Endothelial cell of umbilical vein (primary cell): ENCODE results near the gene ANGPTL4. TPM values are rescaled to one million over a fixed set of nuclear protein-coding genes. Genes with fewer than 3 reads are reported as not detected.

Experiments used
- BruUV-seq: library from RNA; stranded (reverse); fragments of 400-500 nt; replicated peaks from 2 replicates; lab custom pipeline; 2021; lab: Mats Ljungman, UMichigan
- CTCF ChIA-PET: fragments of 300-600, 350-600 bp; sonication (Branson Sonifier 250); formaldehyde crosslinking; loops from one replicate; lab custom pipeline; 2021; ENCODE audit warnings: antibody characterized with exemption, inconsistent platforms; lab: Charles Lee
- POLR2A ChIA-PET: fragments of 300-600, 350-600 bp; sonication (Branson Sonifier 250); formaldehyde crosslinking; loops from one replicate; lab custom pipeline; 2021; ENCODE audit warnings: antibody characterized with exemption, inconsistent platforms; lab: Charles Lee
- DNase-seq: peaks from one replicate; pipeline ENCODE4 v3.0.0-alpha.2; 2011; ENCODE audit warnings: low read depth, low spot score
- FAIRE-seq: peaks from 2 replicates; lab custom pipeline; 2011; peaks lifted over from hg19 to GRCh38; lab: Jason Lieb, UNC
- H2AFZ ChIP-seq: 2 replicates; pipeline ENCODE4 v1.6.0; 2012; ENCODE audit warnings: low read depth, low read length, control low read depth, inconsistent platforms
- H3K27ac ChIP-seq: 2 replicates; pipeline ENCODE4 v1.5.1; 2011; ENCODE audit warnings: low read depth, mild to moderate bottlenecking, control low read depth, low read length, moderate library complexity; ENCODE audit not compliant: insufficient read depth
- H3K27me3 ChIP-seq, 2 experiments: 2 replicates each; pipeline versions ENCODE4 v1.6.0 to v1.6.1; 2011; ENCODE audit warnings: low read length in 2 of 2, mixed read lengths in 1 of 2; ENCODE audit not compliant: control insufficient read depth in 2 of 2, insufficient read depth in 2 of 2
- H3K36me3 ChIP-seq, 2 experiments: 2 replicates in 1 of 2; 3 replicates in 1 of 2; pipeline ENCODE4 v1.5.1; 2011; ENCODE audit warnings: low read length in 2 of 2, mild to moderate bottlenecking in 1 of 2, moderate library complexity in 1 of 2; ENCODE audit not compliant: control insufficient read depth in 2 of 2, insufficient read depth in 2 of 2; ENCODE audit errors: extremely low read depth in 1 of 2
- H3K4me1 ChIP-seq: 3 replicates; pipeline ENCODE4 v1.5.1; 2011; ENCODE audit warnings: mild to moderate bottlenecking, low read length; ENCODE audit not compliant: control insufficient read depth, insufficient read depth; ENCODE audit errors: extremely low read depth
- H3K4me2 ChIP-seq: 2 replicates; pipeline ENCODE4 v1.6.1; 2011; ENCODE audit warnings: low read length, control low read depth, mixed read lengths; ENCODE audit not compliant: insufficient read depth
- H3K4me3 ChIP-seq, 3 experiments: fragments of 200-600 bp in 1 of 3; sonication (generic), shearing (Covaris generic) in 1 of 3; replicated peaks in 1 of 3; 2 replicates each; pipeline ENCODE4 v1.5.1; 2011 to 2016; ENCODE audit warnings: control low read depth in 3 of 3, low read length in 3 of 3, mild to moderate bottlenecking in 2 of 3, inconsistent platforms in 1 of 3, low read depth in 1 of 3, moderate library complexity in 1 of 3; ENCODE audit not compliant: insufficient read depth in 1 of 3
- H3K79me2 ChIP-seq: 2 replicates; pipeline ENCODE4 v1.6.0; 2012; ENCODE audit warnings: low read length, inconsistent platforms; ENCODE audit not compliant: control insufficient read depth, insufficient read depth
- H3K9ac ChIP-seq: replicated peaks from 2 replicates; pipeline ENCODE3; 2011; ENCODE audit warnings: low read length, control low read depth; ENCODE audit not compliant: insufficient read depth; ENCODE audit errors: extremely low read depth
- H3K9me1 ChIP-seq: replicated peaks from 3 replicates; pipeline ENCODE4 v1.6.0; 2011; ENCODE audit warnings: mild to moderate bottlenecking, low read length; ENCODE audit not compliant: control insufficient read depth, insufficient read depth; ENCODE audit errors: extremely low read depth
- H3K9me3 ChIP-seq: replicated peaks from 2 replicates; pipeline ENCODE4 v1.5.1; 2012; ENCODE audit warnings: low read length, inconsistent platforms; ENCODE audit not compliant: control insufficient read depth, insufficient read depth
- H4K20me1 ChIP-seq: replicated peaks from 2 replicates; pipeline ENCODE3; 2011; ENCODE audit warnings: mild to moderate bottlenecking, low read length; ENCODE audit not compliant: control insufficient read depth, insufficient read depth; ENCODE audit errors: extremely low read depth
- EZH2 ChIP-seq: IDR thresholded peaks from 2 replicates; pipeline ENCODE4 v1.6.1; 2012; ENCODE audit warnings: borderline replicate concordance, low read depth, mild to moderate bottlenecking, moderate library complexity, low read length, inconsistent platforms; ENCODE audit not compliant: severe bottlenecking
- FOS ChIP-seq: IDR thresholded peaks from 2 replicates; pipeline ENCODE4 v1.6.1; 2011; ENCODE audit warnings: mild to moderate bottlenecking, low read length, moderate library complexity, borderline replicate concordance; ENCODE audit not compliant: insufficient read depth
- GATA2 ChIP-seq: IDR thresholded peaks from 2 replicates; pipeline ENCODE4 v1.7.0; 2011; ENCODE audit warnings: low read depth, mild to moderate bottlenecking, moderate library complexity, mixed read lengths, low read length; ENCODE audit not compliant: insufficient read length, insufficient read depth
- JUN ChIP-seq: IDR thresholded peaks from 2 replicates; pipeline ENCODE4 v1.6.1; 2011; ENCODE audit warnings: borderline replicate concordance, low read depth; ENCODE audit not compliant: insufficient read length, insufficient read depth
- MYC ChIP-seq: IDR thresholded peaks from one replicate; pipeline ENCODE4 v1.6.1; 2011; ENCODE audit warnings: mild to moderate bottlenecking, low read depth, low read length
- POLR2A ChIP-seq: IDR thresholded peaks from 2 replicates; pipeline ENCODE4 v1.6.1; 2012; ENCODE audit warnings: low read depth, mild to moderate bottlenecking, control low read depth, low read length
- POLR2AphosphoS5 ChIP-seq: IDR thresholded peaks from 2 replicates; pipeline ENCODE4 v1.6.1; 2012; ENCODE audit warnings: low read depth, mild to moderate bottlenecking, control low read depth, low read length, moderate library complexity; ENCODE audit not compliant: insufficient read depth
- dilution Hi-C: fragments of 300-500 bp; cut with MboI; formaldehyde crosslinking; loops from one replicate; pipeline ENCODE4 v1.15.0; 2019; ENCODE audit warnings: low sequenced_read_pairs; ENCODE audit not compliant: extremely low pct_ligation_motif_present
- intact Hi-C: fragments of 100-400 bp; cut with micrococcal nuclease; formaldehyde crosslinking; loops from one replicate; pipeline ENCODE4 v1.10.0; 2022
- polyA plus RNA-seq, 4 experiments: library from polyadenylated mRNA; depleted of rRNA in 3 of 4; stranded (reverse) in 3 of 4; unstranded in 1 of 4; fragments of >200 nt; gene quantifications; 2 replicates each; pipeline versions ENCODE4 v1.2.1 to v1.2.3, GENCODE V29; 2011 to 2012; ENCODE audit warnings: missing spikeins in 1 of 4
- total RNA-seq: library from RNA; stranded (reverse); gene quantifications from 2 replicates; pipeline ENCODE4 v1.2.3, GENCODE V29; 2021
- TF ChIP-seq, protein P1 (sequence below): IDR thresholded peaks from 2 replicates; pipeline ENCODE4 v1.6.1; 2011; ENCODE audit not compliant: insufficient read depth, insufficient read length
- TF ChIP-seq, protein P2 (sequence below), 2 donors: IDR thresholded peaks; 1 replicate in 1 of 2; 2 replicates in 1 of 2; pipeline ENCODE4 v1.5.1; 2011; ENCODE audit warnings: low read length in 2 of 2, mild to moderate bottlenecking in 2 of 2, moderate library complexity in 2 of 2, control low read depth in 1 of 2, inconsistent platforms in 1 of 2, low read depth in 1 of 2; ENCODE audit not compliant: insufficient read depth in 1 of 2; ENCODE audit errors: extremely low read depth in 1 of 2

The ANGPTL4 gene
- total and polyA plus RNA-seq, 2 donors (not counting 3 experiments of a cell fraction or from before 2014, with no cell fraction given) = 3.9 to 14.1 TPM

GRCh38 chr19:8336072-8336569 lies 27.8 kb upstream of the ANGPTL4 start:
- ChIA-PET POLR2A (interaction anchor here (1.0 kb wide), 1 partner anchor 12 kb away, joined by 3 read pairs; no protein-coding TSS in a partner anchor), CTCF (interaction anchor here (0.5 to 1.4 kb wide), 2 partner anchors 12 to 41 kb away, joined by 5 to 7 read pairs; no protein-coding TSS in a partner anchor)

DNA sequence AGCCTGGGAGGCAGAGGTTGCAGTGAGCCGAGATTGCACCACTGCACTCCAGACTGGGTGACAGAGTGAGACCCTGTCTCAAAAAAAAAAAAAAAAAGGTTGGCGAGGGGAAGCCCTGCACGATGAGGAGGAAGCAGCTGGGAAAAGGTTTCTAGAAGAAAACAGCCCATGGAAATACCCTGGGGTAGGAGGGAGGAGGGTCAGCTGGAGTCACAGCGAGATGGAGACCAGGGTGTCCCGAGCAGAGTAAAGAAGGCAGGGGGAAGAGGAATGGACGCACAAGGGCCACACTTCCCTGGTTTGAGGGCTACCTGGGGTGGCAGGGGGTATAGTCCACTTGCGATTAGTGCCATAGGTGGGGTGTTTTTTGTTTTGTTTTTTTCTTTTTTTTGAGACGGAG lies 27.3 kb upstream of the ANGPTL4 start:
- Histone ChIP-seq H3K27me3 (no peaks in the 10 kb centered on the region), H3K79me2 (no peaks in the 10 kb centered on the region), H3K27ac (no peak overlapping the region), H3K9ac (no peak overlapping the region), H2AFZ (no peak overlapping the region), H3K4me2 (no peak overlapping the region), H3K9me3 (no peaks in the 10 kb centered on the region), H3K9me1 (no peaks in the 10 kb centered on the region), H4K20me1 (no peaks in the 10 kb centered on the region), H3K36me3 (peaks cover 3 to 9% of the 10 kb centered on the region in 2 experiments), H3K4me1 (peaks cover 20% of the 10 kb centered on the region), H3K4me3 (no peak overlapping the region)
- ChIA-PET CTCF (interaction anchor here (1.4 kb wide), 1 partner anchor 13 kb away, joined by 7 read pairs; no protein-coding TSS in a partner anchor), POLR2A (interaction anchor here (1.0 kb wide), 1 partner anchor 13 kb away, joined by 3 read pairs; no protein-coding TSS in a partner anchor)
- dilution Hi-C loops = no loop called here
- FAIRE-seq (no peak), DNase-seq (peak; percentile 50)
- BruUV-seq = no TSS peak
- no peak for TF ChIP-seq POLR2AphosphoS5
- TF ChIP-seq MYC = no peak
- TF ChIP-seq, protein P1, sequence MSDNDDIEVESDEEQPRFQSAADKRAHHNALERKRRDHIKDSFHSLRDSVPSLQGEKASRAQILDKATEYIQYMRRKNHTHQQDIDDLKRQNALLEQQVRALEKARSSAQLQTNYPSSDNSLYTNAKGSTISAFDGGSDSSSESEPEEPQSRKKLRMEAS = no peak
- TF ChIP-seq, protein P2, sequence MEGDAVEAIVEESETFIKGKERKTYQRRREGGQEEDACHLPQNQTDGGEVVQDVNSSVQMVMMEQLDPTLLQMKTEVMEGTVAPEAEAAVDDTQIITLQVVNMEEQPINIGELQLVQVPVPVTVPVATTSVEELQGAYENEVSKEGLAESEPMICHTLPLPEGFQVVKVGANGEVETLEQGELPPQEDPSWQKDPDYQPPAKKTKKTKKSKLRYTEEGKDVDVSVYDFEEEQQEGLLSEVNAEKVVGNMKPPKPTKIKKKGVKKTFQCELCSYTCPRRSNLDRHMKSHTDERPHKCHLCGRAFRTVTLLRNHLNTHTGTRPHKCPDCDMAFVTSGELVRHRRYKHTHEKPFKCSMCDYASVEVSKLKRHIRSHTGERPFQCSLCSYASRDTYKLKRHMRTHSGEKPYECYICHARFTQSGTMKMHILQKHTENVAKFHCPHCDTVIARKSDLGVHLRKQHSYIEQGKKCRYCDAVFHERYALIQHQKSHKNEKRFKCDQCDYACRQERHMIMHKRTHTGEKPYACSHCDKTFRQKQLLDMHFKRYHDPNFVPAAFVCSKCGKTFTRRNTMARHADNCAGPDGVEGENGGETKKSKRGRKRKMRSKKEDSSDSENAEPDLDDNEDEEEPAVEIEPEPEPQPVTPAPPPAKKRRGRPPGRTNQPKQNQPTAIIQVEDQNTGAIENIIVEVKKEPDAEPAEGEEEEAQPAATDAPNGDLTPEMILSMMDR (IDR thresholded peaks at IDR 0.05; ENCODE audit: extremely low read depth in 1 of 2, insufficient read depth in 1 of 2, low read depth in 1 of 2, low read length in 2 of 2) = no peak
- no peak for TF ChIP-seq FOS
- TF ChIP-seq EZH2 = no peak
- no peak for TF ChIP-seq GATA2
- no peak for TF ChIP-seq POLR2A
- no peak for TF ChIP-seq JUN
- intact Hi-C loops = no loop called here

More at GRCh38 chr19:8336072-8336569, 27.8 kb upstream of the ANGPTL4 start:
- intact Hi-C loops (no loop called here), dilution Hi-C loops (no loop called here)
- Histone ChIP-seq H3K79me2 (no peaks in the 10 kb centered on the region), H4K20me1 (no peaks in the 10 kb centered on the region), H2AFZ (no peak overlapping the region), H3K4me2 (no peak overlapping the region), H3K4me3 (no peak overlapping the region), H3K9me1 (no peaks in the 10 kb centered on the region), H3K9ac (no peak overlapping the region), H3K27me3 (no peaks in the 10 kb centered on the region), H3K4me1 (peaks cover 15% of the 10 kb centered on the region), H3K27ac (no peak overlapping the region), H3K36me3 (peaks cover 3 to 14% of the 10 kb centered on the region in 2 experiments), H3K9me3 (no peaks in the 10 kb centered on the region)
- FAIRE-seq (peak; percentile 72), DNase-seq (no peak)
- no TSS peak for BruUV-seq
- TF ChIP-seq POLR2AphosphoS5 (no peak), JUN (no peak)
- TF ChIP-seq, protein P2 (IDR thresholded peaks at IDR 0.05; ENCODE audit: extremely low read depth in 1 of 2, insufficient read depth in 1 of 2, low read depth in 1 of 2, low read length in 2 of 2) = no peak
